Psoas muscle (tissue), 8 donors: ENCODE data around the gene AOPEP. TPM values are rescaled to one million over a fixed set of nuclear protein-coding genes. Genes with fewer than 3 reads are reported as not detected.

Experiments
- ATAC-seq, 4 donors: fragments of 200-7000 bp; cut with Tn5 transposase; one replicate each; pipeline ENCODE4 v1.9.1; 2020; ENCODE audit warnings: moderate library complexity in 3 of 4, mild to moderate bottlenecking in 2 of 4
- DNase-seq, 2 donors: peaks; one replicate each; pipeline ENCODE4 v3.0.0-alpha.2; 2020
- H3K27ac ChIP-seq: fragments of 200-600 bp; one replicate; pipeline ENCODE4 v1.8.0; 2022
- H3K27me3 ChIP-seq, 3 donors: fragments of 200-600 bp in 1 of 3; one replicate each; pipeline versions ENCODE4 v1.6.1 to v1.8.0; 2013 to 2022; ENCODE audit warnings: low read length in 2 of 3, mild to moderate bottlenecking in 2 of 3, moderate library complexity in 1 of 3; ENCODE audit not compliant: insufficient read depth in 3 of 3
- H3K36me3 ChIP-seq, 2 donors: fragments of 200-600 bp in 1 of 2; one replicate each; pipeline versions ENCODE4 v1.6.1 to v1.8.0; 2013 to 2022; ENCODE audit warnings: low read depth in 1 of 2, mild to moderate bottlenecking in 1 of 2, moderate library complexity in 1 of 2; ENCODE audit not compliant: insufficient read depth in 1 of 2
- H3K4me1 ChIP-seq: fragments of 200-600 bp; one replicate; pipeline ENCODE4 v1.8.0; 2022
- H3K4me3 ChIP-seq: fragments of 200-600 bp; one replicate; pipeline ENCODE4 v1.8.0; 2022; ENCODE audit warnings: mild to moderate bottlenecking
- H3K9me3 ChIP-seq: fragments of 200-600 bp; one replicate; pipeline ENCODE4 v1.8.0; 2022
- CTCF ChIP-seq: fragments of 200-600 bp; IDR thresholded peaks from one replicate; pipeline ENCODE4 v1.8.0; 2022; ENCODE audit warnings: antibody characterized with exemption
- WGBS, 3 donors: extraction: QIAGEN DNeasy Blood & Tissue Kit; methylation state at CpG; one replicate each; pipeline versions ENCODE4 v1.1.6 to v1.1.7; 2013; 5-methylcytosine and 5-hydroxymethylcytosine counted together
- intact Hi-C, 2 donors: fragments of 100-400 bp; cut with DNase I; formaldehyde crosslinking; loops; one replicate each; pipeline versions ENCODE4 v1.11.0 to v1.14.2; 2022
- polyA plus RNA-seq, 3 donors: library from polyadenylated mRNA; stranded (reverse); fragments of 200-250 nt; gene quantifications; one replicate each; pipeline ENCODE4 v1.2.3, GENCODE V29; 2013
- total RNA-seq, 4 donors: library from RNA; stranded (reverse); fragmentation: NEBNext Ultra II Directional in 2 of 4; extraction: Animal tissue kit (Norgen Biotek cat#: 25700) in 2 of 4; gene quantifications; one replicate each; pipeline versions ENCODE4 v1.2.1 to v1.2.4, GENCODE V29; 2021 to 2023
- donor health status: healthy with polysubstance abuse.
- donor health status: DM: no; HTN: no; CAD: no; lungs with moderate emphysema.
- donor health status: Bipolar disorder and iron deficiency.
- donor health status: healthy.
- donor health status: DM: yes; HTN: yes; CAD: no.
- donor health status: DM: no; HTN: no; CAD: no.
- donor health status: DM: no; HTN: no; CAD: no.
- donor health status: DM: yes; HTN: yes; CAD: no.

AOPEP gene
- total and polyA plus RNA-seq, 7 donors: 46.4 to 96.9 (median 78.6) TPM

- Histone ChIP-seq H3K4me1 (peaks cover 76% of the 10 kb centered on the region), H3K27ac (peak overlapping the region; percentile 93), H3K9me3 (no peaks in the 10 kb centered on the region), H3K27me3 (no peaks in the 10 kb centered on the region), H3K36me3 (peaks cover 0 to 7% of the 10 kb centered on the region in 2 donors), H3K4me3 (peak overlapping the region; percentile 3)
- intact Hi-C loops: no loop called here
- no peak for DNase-seq
- no peak for ATAC-seq
- WGBS, 3 donors: 61 to 69% (median 67%) methylated on average over 5 of the region's 5 CpGs
- TF ChIP-seq CTCF: no peak
Measured at GRCh38 chr9:95053611-95054570, 327.4 kb downstream of the AOPEP start.

DNA sequence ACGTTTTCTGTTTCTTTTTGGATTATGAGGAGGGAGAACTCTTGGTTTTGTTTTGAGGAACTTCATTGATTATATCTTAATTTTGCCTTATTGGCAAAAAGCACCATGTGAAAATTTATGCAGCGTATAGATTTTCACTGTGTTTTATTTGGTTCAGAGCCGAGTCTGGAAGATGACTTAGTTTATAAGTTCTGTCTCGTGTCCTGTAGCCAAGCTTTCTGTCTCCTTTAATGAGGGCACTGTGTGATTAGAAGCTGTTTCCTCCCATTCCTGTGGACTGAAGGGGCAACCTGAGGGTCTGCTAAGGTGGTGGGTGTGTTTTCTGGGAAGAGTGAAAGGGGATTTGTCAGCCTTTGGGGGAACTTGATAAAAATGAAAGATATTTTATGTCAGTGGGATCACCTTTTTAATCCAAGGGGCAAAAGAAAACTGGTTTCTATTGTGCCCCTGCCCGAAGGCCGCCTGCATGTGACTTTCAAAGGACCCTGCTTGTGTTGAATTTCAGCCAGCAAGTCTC lies 328.9 kb downstream of the AOPEP start:
- ATAC-seq (peak in 1 of 4 donors; percentile 42), DNase-seq (no peak)
- TF ChIP-seq CTCF: no peak
- peaks cover 0 to 7% of the 10 kb centered on the region in 2 donors for H3K36me3 ChIP-seq
- intact Hi-C loops: no loop called here
- no peaks in the 10 kb centered on the region for H3K27me3 ChIP-seq
- peak overlapping the region; percentile 93 for H3K27ac ChIP-seq
- no peaks in the 10 kb centered on the region for H3K9me3 ChIP-seq
- peaks cover 76% of the 10 kb centered on the region for H3K4me1 ChIP-seq
- 8 to 13% (median 10%) methylated on average over 6 of the region's 6 CpGs for WGBS, 3 donors
- peak overlapping the region; percentile 47 for H3K4me3 ChIP-seq

- Histone ChIP-seq H3K27me3 (no peaks in the 10 kb centered on the region), H3K27ac (peak overlapping the region; percentile 93), H3K36me3 (peaks cover 0 to 13% of the 10 kb centered on the region in 2 donors), H3K9me3 (no peaks in the 10 kb centered on the region), H3K4me3 (peak overlapping the region; percentile 47), H3K4me1 (peaks cover 77% of the 10 kb centered on the region)
- peak; percentile 90 to 95 (median 93) for ATAC-seq
- 17 to 23% (median 23%) methylated on average over 15 of the region's 15 CpGs for WGBS, 3 donors
- no peak for TF ChIP-seq CTCF
- intact Hi-C loops: no loop called here
- peak; percentile 42 to 73 for DNase-seq
Measured at GRCh38 chr9:95055851-95056551, 329.5 kb downstream of the AOPEP start.

DNA sequence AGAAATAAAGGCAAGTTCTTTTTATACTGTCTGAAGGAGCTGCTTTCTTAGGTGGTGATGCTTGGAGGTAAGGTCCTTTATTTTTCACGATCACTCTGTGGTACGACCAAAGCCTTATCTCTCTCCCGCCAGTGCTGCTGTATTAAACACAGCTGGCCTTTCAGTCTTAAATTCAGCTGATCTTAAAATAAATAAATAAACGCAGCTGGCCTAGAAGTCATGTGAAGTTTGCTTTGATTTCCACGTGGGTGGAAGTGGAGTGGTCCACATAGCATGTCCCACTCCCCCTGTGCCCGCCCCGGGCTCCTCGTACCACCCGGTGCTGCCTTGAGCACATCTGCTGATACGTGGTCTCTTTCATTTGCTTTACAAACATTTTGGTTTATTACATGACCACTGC lies 330.6 kb downstream of the AOPEP start:
- no peaks in the 10 kb centered on the region for H3K27me3 ChIP-seq
- peak; percentile 3 for TF ChIP-seq CTCF
- intact Hi-C loops: no loop called here
- WGBS, 3 donors: 24 to 25% (median 24%) methylated on average over 10 of the region's 10 CpGs
- peak overlapping the region; percentile 93 for H3K27ac ChIP-seq
- H3K4me1 ChIP-seq: peaks cover 84% of the 10 kb centered on the region
- H3K36me3 ChIP-seq: peaks cover 0 to 22% of the 10 kb centered on the region in 2 donors
- ATAC-seq (peak in 1 of 4 donors; percentile 15), DNase-seq (no peak)
- H3K9me3 ChIP-seq: no peaks in the 10 kb centered on the region
- peak overlapping the region; percentile 47 for H3K4me3 ChIP-seq
